Stimulated activated CD4-positive, alpha-beta T cell treated with anti-CD3 and anti-CD28 coated beads, Interleukin-12 subunit alpha, Interleukin-12 subunit beta, amount 100 ng/mL, for 48 hours (primary cell): ENCODE measurements around the gene OR10A6.

Experiments
- DNase-seq, 3 donors: peaks; one replicate each; pipeline ENCODE4 v3.0.0-alpha.2; 2020; ENCODE audit warnings: low read depth in 2 of 3, low spot score in 1 of 3

OR10A6 gene

GRCh38 chr11:7931168-7931567 is at the start of gene OR10A6:
Gene OR10A6, minus strand, starts transcription at chr11:7931268. Its CDS starts 2,606 bp downstream, at chr11:7928662.
- no peak for DNase-seq

DNA sequence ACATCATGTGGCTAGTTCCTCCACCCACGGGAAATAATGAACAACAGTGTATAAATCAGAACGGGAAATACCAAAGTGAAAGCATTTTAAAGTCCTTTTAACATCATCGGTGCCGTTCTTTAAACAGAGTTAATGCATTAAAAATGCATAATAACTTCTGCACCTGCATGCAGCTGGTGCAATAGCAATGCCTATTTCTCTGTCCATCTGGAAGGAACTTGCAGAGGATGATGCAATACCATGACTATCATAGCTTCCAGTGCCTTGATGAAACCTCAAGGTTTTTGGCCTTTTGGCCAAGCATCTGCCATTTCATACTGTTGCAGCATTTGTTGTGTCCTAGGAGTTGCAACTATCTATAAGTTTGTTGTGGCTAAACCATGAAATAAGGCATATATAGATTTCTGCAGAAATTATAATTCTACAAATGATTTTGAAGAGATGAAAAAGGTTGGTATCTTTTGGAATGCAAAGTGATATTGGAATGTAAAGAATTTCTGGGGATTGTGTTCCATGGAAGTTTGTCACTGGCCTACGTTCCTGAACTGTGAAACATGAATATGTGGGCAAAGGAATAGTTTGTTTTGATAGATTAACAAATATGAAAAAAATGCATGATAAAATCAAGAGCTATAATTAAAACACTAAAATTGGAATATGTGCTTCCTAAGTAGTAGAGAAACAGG is 46.3 kb upstream of the OR10A6 start:
- no peak for DNase-seq

DNA sequence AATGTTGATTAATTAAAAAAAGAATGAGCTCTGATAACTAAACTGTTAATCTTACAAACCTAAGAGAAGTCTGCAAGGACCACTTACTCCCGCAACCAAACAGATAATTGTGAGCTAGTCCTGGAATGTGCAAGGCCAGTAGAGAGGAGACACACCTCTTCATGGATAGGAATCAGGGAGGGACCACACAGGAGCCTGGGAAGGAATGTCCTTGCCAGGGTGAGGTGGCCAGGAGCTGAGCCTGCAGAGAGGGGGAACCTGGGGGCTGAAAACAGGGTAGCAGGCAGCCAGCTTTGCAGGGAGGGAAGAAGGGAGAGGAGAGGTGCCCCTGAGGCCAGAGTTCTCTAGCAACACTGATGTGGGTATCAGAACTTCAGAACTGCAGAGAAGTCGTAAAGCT is 43.6 kb upstream of the OR10A6 start:
- no peak for DNase-seq

- DNase-seq = no peak
These were observed 41.9 kb upstream of the OR10A6 start for GRCh38 chr11:7973011-7973410.

DNA sequence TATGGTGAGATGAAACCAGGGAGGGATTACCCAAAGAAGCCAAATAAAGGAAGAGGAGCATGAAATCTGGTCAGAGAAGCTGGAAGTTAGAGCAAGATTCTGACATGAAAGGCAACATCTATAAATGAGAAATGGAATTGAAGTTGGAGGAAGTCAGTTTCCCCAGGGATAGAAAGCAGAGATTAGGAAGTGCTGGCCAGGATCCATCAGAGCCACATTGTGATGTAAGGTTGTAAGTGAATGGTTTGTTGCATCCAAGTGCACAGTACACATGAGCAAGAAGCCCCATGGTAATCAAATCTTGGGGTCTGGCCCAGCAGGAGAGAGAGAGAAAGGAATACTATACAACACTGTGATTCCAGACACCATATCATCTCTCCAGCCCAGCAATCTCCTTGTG is 40.8 kb upstream of the OR10A6 start:
- DNase-seq = no peak

DNA sequence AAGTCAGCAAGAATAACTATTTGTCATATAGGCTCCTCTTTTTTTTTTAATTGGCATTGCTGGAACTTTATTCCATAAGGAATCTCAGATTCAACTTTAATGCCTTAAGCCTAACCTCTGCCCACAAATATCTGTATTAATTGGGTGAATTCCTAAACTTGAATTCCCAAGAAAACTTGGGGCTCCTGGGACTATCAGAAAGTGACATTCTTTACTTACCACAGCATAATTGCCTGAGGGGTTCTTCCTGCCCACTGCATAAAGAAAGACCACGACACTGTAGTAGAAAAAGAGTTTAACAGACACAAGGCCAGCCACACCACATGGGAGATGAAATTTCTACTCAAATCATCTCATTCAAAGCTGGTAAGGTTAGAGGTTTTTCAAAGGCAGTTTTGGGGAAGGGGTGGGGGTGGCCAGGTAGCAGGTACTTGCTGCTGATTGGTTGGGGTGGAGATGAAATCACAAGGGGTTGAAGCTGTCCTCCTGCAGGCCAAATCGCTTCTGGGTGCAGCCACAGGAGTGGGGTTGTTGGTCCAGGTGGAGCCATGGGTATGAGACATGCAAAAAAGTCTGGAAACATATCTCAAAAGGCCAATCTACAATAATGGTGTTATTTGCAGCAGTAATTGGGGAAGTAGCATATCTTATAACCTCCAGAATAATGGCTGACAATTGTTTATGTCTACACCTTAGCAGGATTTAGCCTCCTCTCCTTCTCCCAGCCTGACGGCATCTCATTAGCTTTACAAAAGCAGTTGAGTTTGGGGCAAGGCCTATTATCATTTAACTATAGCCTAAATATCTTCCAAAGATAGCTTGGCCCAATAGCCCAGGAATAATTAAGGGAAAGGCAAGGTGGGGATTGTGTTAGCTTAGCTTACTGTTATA is 38.9 kb upstream of the OR10A6 start:
- no peak for DNase-seq

GRCh38 chr11:7968686-7969085 is 37.6 kb upstream of the OR10A6 start:
- no peak for DNase-seq

DNA sequence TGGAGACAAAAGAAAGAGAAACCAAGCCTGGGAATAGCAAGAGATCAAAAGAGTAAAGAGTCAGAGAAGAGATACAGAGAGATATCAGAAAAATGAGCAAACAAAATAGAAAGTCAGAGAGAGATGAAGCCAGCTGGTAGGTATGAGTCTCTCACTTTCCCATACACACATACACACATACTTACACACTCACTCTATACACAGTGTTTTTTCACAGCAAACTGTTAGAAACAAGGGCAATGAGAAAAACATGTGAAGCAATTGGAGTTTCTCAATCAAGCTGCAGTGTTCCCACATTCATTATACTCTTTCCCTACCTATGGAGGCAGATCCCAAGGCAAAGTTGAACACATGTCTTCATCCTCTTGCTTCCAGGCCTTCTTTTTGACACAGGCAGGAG is 36.8 kb upstream of the OR10A6 start:
- no peak for DNase-seq

- no peak for DNase-seq
These were observed 36.0 kb upstream of the OR10A6 start for GRCh38 chr11:7967097-7967496.

GRCh38 chr11:7965386-7965785 is 34.3 kb upstream of the OR10A6 start, which contains the start of gene NLRP10:
Gene NLRP10, minus strand, starts transcription at chr11:7965447. Its CDS starts 1,952 bp downstream, at chr11:7963495.
- no peak for DNase-seq

DNA sequence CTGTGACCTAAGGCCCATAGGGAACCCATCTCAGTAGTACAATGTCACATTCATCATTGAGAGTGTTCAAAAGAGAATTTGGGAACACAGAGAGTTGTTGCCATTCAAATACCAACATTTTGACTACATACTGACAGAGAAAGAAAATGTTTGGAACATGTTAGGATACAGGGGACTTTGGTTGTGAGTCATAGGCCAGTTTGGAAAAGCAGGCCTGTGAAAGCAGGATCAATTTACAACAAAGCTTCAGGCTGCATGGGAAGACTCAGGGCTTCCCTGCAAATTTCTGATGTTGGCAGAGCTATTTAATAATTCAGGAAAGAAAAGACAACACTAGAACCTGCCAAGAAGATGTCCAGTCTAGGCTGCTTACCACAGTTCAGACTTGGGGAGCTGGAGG is 33.8 kb upstream of the OR10A6 start:
- DNase-seq = no peak

DNA sequence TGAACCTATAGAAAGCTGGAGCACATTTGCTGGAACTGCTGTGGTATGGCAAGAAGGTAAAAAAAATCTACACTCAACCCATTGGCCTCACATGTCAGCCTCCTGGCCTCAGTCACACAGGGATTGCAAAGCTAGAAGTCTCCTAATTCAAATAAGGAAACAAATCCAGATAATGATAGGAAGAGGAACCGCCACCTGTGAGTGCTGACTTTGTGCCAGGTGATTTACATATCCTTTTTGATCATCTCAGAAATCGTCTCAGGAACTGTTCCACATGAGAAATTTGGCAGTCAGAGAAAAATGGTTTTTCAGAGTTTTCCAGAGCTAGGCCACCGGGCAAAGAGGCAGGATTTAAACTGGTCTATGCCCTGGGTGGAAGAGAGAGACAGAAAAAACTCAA is 33.2 kb upstream of the OR10A6 start:
- no peak for DNase-seq

DNA sequence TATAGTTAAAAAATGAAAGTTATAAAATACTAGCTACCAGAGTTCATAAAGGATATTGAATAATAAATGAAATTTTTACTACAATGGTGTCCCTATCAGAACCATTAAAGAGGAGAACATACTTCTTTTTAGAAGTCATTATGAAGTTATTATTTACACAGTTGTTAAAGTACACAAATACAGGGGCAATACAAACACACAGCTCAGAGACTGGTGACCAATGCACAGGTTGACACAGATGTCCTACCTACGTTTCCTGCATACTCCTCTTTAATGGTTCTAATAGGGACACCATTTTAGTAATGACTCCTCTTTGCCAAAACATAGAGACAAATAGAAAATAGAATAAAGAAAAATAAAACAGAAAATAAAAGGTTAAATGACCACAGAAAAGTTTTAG is 24.1 kb upstream of the OR10A6 start:
- DNase-seq = no peak

GRCh38 chr11:7949934-7950333 is 18.9 kb upstream of the OR10A6 start:
- DNase-seq = no peak

DNA sequence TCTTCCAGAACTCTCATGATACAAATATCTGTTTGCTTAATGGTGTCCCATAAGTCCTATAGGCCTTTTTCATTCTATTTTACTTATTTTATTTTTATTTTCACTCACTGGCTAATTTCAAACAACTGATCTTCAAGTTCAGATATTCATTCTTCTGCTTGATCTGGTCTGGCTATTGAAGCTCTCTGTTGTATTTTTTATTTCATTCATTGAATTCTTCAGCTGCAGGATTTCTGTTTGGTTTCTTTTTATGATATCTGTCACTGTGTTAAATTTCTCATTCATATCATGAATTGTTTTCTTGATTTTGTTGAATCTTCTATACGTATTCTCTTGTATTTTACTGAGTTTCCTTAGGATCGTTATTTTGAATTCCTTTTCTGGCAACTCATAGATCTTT is 13.1 kb upstream of the OR10A6 start:
- DNase-seq = no peak

DNA sequence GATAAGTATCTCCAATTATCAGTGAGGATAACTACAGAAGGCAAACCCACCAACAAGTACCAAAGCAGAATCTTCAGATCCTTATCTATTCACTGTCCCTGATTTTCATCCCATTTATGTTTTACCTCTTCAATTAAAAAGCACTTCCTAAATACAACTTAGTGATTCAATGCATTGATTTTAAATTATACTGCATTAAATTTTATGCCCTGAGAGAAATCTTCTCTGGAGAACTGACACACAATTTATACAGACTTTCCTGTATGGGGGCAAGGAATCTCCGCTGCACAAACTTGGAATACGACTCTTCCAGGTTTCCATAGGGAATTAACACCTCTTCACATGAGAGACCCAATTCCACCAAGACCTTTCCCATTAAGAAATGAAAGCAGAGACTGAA is 10.5 kb upstream of the OR10A6 start, which contains the start of gene OR10A3:
Gene OR10A3 (minus strand): TSS at position 101 of the 400 bp plus-strand sequence. CDS start 2,188 bp downstream, outside the sequence.
- DNase-seq = no peak

DNA sequence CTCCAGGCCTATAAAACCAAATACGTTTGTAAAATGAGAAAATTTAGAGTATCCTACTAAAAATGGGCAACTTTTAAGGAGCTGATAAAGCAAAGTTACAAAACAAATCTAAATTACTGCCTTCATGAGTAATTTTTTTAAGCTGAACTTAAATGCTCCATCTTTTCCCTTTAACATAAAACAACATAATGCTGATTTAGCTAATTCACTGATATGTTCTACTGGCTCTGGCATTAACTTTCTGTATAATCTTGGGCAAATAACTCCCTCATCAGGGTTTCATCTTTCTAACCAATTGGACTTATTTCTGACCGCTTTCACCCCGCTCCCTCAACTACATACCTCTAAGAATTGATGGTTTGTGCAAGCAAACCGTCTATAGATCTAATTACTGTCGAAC is 10.1 kb upstream of the OR10A6 start:
- no peak for DNase-seq

DNA sequence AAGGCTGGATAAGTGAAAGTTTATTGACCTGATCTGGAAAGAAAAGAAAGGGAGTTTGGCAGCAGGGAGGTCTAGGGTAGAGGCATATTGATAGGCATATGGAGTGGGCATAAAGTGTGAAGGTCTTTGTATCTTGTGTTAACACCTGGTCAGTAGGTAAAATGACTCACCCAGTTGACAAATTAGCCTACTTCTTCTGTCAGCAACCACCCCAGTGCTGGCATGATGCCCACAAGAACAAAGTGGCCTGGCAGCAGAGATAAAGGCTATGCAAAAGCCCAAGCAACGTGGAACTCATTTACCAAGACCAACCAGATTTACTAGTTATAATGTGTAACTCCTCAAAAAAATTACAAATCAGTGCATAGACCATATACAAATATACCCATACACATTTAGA is 5.5 kb upstream of the OR10A6 start:
- DNase-seq = no peak

GRCh38 chr11:7927635-7928034 is 3.4 kb downstream of the OR10A6 start:
- peak in 1 of 3 donors; percentile 1 for DNase-seq

GRCh38 chr11:7924536-7924935 is 6.5 kb downstream of the OR10A6 start:
- DNase-seq = no peak

DNA sequence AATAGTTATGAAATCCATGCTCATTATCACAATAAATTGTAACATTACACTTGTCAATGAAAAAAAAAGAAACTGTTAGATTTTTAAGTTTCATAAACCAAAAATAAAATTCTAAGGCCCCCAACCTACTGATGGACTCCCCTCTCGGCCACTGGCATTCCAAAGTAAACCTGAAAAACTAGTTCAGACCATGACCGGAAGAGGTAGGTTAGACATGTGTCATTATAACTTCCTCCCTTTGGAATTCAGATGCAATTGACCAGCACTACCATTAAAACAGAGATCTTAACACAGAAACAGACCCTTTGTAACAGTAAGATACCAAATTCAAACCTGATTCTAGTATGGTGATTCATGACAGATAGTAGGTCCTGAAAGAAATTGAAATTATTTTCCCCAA is 12.9 kb downstream of the OR10A6 start:
- no peak for DNase-seq

DNA sequence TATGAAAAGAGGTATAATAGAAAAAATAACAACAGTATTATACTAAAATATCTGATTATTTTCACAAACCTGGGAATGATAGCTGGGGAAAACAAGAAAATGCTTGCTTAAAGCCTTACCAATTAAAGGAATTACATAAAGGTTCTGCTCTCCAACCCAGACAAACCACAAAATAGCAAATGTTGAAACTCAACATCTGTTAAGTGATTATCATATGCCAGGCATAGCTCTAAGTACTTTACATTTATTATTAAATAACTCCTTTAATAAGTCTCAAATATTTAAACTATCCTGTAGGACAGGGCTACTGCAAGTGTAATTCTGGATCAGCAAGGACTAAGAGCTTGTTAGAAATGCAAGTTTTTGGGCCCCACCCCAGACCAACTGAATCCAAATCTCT is 20.1 kb downstream of the OR10A6 start:
- no peak for DNase-seq
